Nephron (organoid): Measurements from ENCODE around the gene STUM.

Source experiments
- H3K27ac Mint-ChIP-seq, 3 experiments: 2 replicates each; pipeline ENCODE4 v1.8.0; 2020; ENCODE audit warnings: mixed read lengths in 3 of 3, mild to moderate bottlenecking in 2 of 3, moderate library complexity in 1 of 3
- H3K27me3 Mint-ChIP-seq: 2 replicates; pipeline ENCODE4 v1.8.0; 2021; ENCODE audit warnings: low read depth, mild to moderate bottlenecking, moderate library complexity, mixed read lengths
- H3K36me3 Mint-ChIP-seq: 2 replicates; pipeline ENCODE4 v1.8.0; 2020; ENCODE audit warnings: low read depth, mixed read lengths
- H3K4me1 Mint-ChIP-seq: 2 replicates; pipeline ENCODE4 v1.8.0; 2020; ENCODE audit warnings: mixed read lengths
- H3K4me3 Mint-ChIP-seq, 3 experiments: 2 replicates each; pipeline ENCODE4 v1.8.0; 2020; ENCODE audit warnings: mild to moderate bottlenecking in 3 of 3, mixed read lengths in 3 of 3, moderate library complexity in 2 of 3
- H3K9me3 Mint-ChIP-seq: 2 replicates; pipeline ENCODE4 v1.8.0; 2020; ENCODE audit warnings: mixed read lengths
- CTCF ChIP-seq, 3 experiments: fragments of 200-600 bp; sonication (generic); IDR thresholded peaks; one replicate each; pipeline ENCODE4 v1.5.0; 2021; ENCODE audit warnings: antibody characterized with exemption in 3 of 3; ENCODE audit not compliant: unreplicated experiment in 3 of 3

STUM gene

DNA sequence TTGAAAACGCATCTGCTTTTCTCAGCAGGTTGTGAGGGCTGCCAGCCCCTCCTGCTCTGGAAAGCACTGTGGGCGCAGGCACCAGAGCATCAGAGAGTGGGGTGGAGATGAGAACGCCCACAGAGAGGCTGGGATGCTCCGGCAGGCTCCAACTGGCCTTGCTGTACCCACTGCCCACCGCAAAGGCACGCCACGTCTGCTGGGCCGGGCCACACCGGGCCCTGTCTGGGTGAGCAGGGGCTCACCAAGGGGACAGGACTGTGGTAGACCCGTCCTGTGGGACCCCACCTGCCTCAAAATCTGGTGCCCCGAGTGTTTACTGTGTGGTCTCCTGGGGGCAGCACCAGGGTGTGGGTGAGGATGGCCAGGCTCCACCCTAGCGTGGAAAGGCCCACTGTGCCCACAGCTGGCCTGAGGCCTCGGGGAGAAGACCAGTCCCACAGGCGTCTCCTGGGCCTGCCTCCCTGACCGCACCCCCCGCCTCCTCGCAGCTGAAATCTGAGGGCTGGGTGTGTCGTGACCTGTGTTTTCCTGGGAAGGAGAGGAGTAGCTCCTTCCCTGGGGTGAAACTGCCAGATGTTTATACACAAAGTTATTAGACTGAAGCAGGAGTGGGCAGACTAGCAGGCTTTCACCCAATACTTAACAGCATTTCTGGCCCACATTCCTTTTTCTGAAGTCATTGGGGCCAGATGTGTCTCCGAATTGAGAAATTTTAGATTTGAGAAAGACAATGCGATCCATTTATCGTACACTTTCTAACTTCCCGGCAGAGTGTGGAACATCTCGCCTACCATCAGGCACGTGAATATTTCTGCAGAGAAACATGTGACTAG is 53.8 kb downstream of the STUM start:
- Mint-ChIP-seq H3K9me3 (no peaks in the 10 kb centered on the region), H3K36me3 (no peaks in the 10 kb centered on the region), H3K4me1 (peaks cover 46% of the 10 kb centered on the region), H3K4me3 (peak overlapping the region in 1 of 3 experiments; percentile 13), H3K27me3 (peaks cover 5% of the 10 kb centered on the region), H3K27ac (peak overlapping the region; percentile 79 to 96 (median 90))
- TF ChIP-seq CTCF (IDR thresholded peaks at IDR 0.05; ENCODE audit: unreplicated experiment in 3 of 3), result no peak

DNA sequence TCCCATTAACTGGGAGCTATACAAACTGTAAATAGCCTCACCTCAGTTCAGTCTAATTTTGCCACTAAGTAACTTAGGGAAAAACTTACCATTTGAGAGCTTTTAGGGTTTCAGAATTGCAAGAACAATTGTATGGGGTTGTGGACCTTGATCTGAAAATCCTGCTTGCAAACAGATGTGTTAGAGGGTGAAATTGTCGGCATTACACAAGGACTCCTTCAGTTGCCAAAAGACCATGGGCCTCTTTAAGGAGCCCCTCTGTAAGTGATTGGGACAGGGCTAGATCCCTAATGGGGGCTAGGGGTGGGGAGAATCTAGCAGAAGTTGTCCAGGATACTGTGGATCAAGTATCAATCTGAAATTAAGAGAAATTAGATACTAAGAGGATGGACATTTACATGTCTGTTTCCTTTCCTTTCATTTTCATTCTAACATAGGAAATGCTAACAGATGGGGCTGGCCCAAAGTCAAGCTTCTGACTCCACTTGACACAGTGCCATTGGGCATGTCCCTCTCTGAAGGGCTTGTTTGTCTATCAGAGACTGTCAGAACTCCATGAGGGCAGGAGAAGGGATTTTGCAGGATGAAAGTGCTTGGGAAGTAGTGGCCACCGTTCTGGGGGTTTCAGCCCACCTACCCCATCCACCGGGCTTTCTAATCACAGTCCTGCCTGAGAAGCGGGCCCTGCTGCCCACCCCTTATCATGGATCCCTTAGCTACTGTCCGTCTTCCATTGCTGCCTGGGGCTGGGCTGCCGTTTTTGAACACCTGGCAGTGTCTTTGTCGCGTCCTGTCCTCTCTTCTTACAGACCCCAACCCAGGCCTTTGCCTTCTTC is 54.7 kb downstream of the STUM start:
- Mint-ChIP-seq H3K9me3 (no peaks in the 10 kb centered on the region), H3K27me3 (peaks cover 5% of the 10 kb centered on the region), H3K27ac (peak overlapping the region; percentile 79 to 96 (median 90)), H3K36me3 (no peaks in the 10 kb centered on the region), H3K4me1 (peaks cover 46% of the 10 kb centered on the region), H3K4me3 (peak overlapping the region in 2 of 3 experiments; percentile 43 to 47)
- no peak for TF ChIP-seq CTCF (IDR thresholded peaks at IDR 0.05; ENCODE audit: unreplicated experiment in 3 of 3)

- H3K4me1 Mint-ChIP-seq, result peaks cover 47% of the 10 kb centered on the region
- H3K27me3 Mint-ChIP-seq, result no peaks in the 10 kb centered on the region
- H3K36me3 Mint-ChIP-seq, result no peaks in the 10 kb centered on the region
- no peak for TF ChIP-seq CTCF (IDR thresholded peaks at IDR 0.05; ENCODE audit: unreplicated experiment in 3 of 3)
- no peaks in the 10 kb centered on the region for H3K9me3 Mint-ChIP-seq
- H3K4me3 Mint-ChIP-seq, result peak overlapping the region in 2 of 3 experiments; percentile 3 to 43
- peak overlapping the region; percentile 60 to 96 (median 90) for H3K27ac Mint-ChIP-seq
Measured at GRCh38 chr1:226603858-226604559, 55.4 kb downstream of the STUM start.

- H3K27me3 Mint-ChIP-seq, result no peaks in the 10 kb centered on the region
- peaks cover 54% of the 10 kb centered on the region for H3K4me1 Mint-ChIP-seq
- no peak for TF ChIP-seq CTCF (IDR thresholded peaks at IDR 0.05; ENCODE audit: unreplicated experiment in 3 of 3)
- H3K36me3 Mint-ChIP-seq, result no peaks in the 10 kb centered on the region
- no peaks in the 10 kb centered on the region for H3K9me3 Mint-ChIP-seq
- peak overlapping the region in 2 of 3 experiments; percentile 3 to 10 for H3K4me3 Mint-ChIP-seq
- peak overlapping the region in 2 of 3 experiments; percentile 90 to 96 for H3K27ac Mint-ChIP-seq
Measured at GRCh38 chr1:226604560-226605317, 56.2 kb downstream of the STUM start.

- Mint-ChIP-seq H3K27ac (peak overlapping the region in 2 of 3 experiments; percentile 90 to 96), H3K36me3 (no peaks in the 10 kb centered on the region), H3K9me3 (no peaks in the 10 kb centered on the region), H3K4me3 (no peak overlapping the region), H3K4me1 (peaks cover 54% of the 10 kb centered on the region), H3K27me3 (no peaks in the 10 kb centered on the region)
- TF ChIP-seq CTCF (IDR thresholded peaks at IDR 0.05; ENCODE audit: unreplicated experiment in 3 of 3), result no peak
Measured at GRCh38 chr1:226605318-226605950, 56.9 kb downstream of the STUM start.
